GM23338 (cell line): ENCODE data around the gene TENM4. TPM values are rescaled to one million over a fixed set of nuclear protein-coding genes. Genes with fewer than 3 reads are reported as not detected.

ENCODE experiments used
- ATAC-seq: fragments of 200-7000 bp; cut with Tn5 transposase; 3 replicates; pipeline ENCODE4 v1.9.1; 2020
- DNase-seq: peaks from one replicate; pipeline ENCODE4 v3.0.0-alpha.2; 2015; ENCODE audit warnings: low spot score
- H2AFZ ChIP-seq: fragments of 200-600 bp; sonication (generic); 2 replicates; pipeline ENCODE4 v1.8.0; 2016; ENCODE audit warnings: antibody characterized with exemption, mild to moderate bottlenecking, moderate library complexity
- H3F3A ChIP-seq: fragments of 200-600 bp; sonication (generic); replicated peaks from 2 replicates; pipeline ENCODE4 v1.8.0; 2017; ENCODE audit warnings: antibody characterized with exemption, mixed run types, low read depth
- H3K27ac ChIP-seq: fragments of 200-600 bp; sonication (generic); 2 replicates; pipeline ENCODE4 v1.6.1; 2016; ENCODE audit warnings: low read depth
- H3K27me3 ChIP-seq: fragments of 200-600 bp; sonication (generic); 2 replicates; pipeline ENCODE4 v1.8.0; 2016; ENCODE audit warnings: mild to moderate bottlenecking, mixed run types, moderate library complexity; ENCODE audit not compliant: insufficient read depth
- H3K36me3 ChIP-seq: fragments of 200-600 bp; sonication (generic); 2 replicates; pipeline ENCODE4 v1.8.0; 2016; ENCODE audit warnings: mild to moderate bottlenecking; ENCODE audit not compliant: insufficient read depth
- H3K4me1 ChIP-seq: fragments of 200-600 bp; sonication (generic); 2 replicates; pipeline ENCODE4 v1.8.0; 2016; ENCODE audit warnings: mild to moderate bottlenecking, moderate library complexity; ENCODE audit not compliant: insufficient read depth
- H3K4me2 ChIP-seq: fragments of 200-600 bp; sonication (generic); 2 replicates; pipeline ENCODE4 v1.7.1; 2017; ENCODE audit warnings: mixed run types
- H3K4me3 ChIP-seq: fragments of 200-600 bp; sonication (generic); 2 replicates; pipeline ENCODE4 v1.6.1; 2016; ENCODE audit warnings: mixed run types
- H3K79me2 ChIP-seq: fragments of 200-600 bp; sonication (generic); replicated peaks from 2 replicates; pipeline ENCODE4 v1.8.0; 2017; ENCODE audit warnings: mild to moderate bottlenecking; ENCODE audit not compliant: insufficient read depth
- H3K9me2 ChIP-seq: fragments of 200-600 bp; sonication (generic); 2 replicates; pipeline ENCODE4 v1.8.0; 2017; ENCODE audit not compliant: insufficient read depth
- H4K20me1 ChIP-seq: fragments of 200-600 bp; sonication (generic); replicated peaks from 2 replicates; pipeline ENCODE4 v1.8.0; 2017; ENCODE audit warnings: mild to moderate bottlenecking; ENCODE audit not compliant: insufficient read depth
- H3K27ac Mint-ChIP-seq: 2 replicates; pipeline ENCODE4 v1.8.0; 2020; ENCODE audit warnings: inconsistent platforms, mild to moderate bottlenecking, moderate library complexity, mixed read lengths
- H3K27me3 Mint-ChIP-seq: 3 replicates; pipeline ENCODE4 v1.8.0; 2022; ENCODE audit warnings: low read depth, mild to moderate bottlenecking, moderate library complexity, mixed read lengths, inconsistent platforms; ENCODE audit not compliant: insufficient read depth, poor library complexity
- H3K36me3 Mint-ChIP-seq: 3 replicates; pipeline ENCODE4 v1.8.0; 2021; ENCODE audit warnings: low read depth, mild to moderate bottlenecking, inconsistent platforms, moderate library complexity, mixed read lengths
- H3K4me1 Mint-ChIP-seq: 3 replicates; pipeline ENCODE4 v1.8.0; 2020; ENCODE audit warnings: mild to moderate bottlenecking, inconsistent platforms, mixed read lengths
- H3K4me3 Mint-ChIP-seq: 3 replicates; pipeline ENCODE4 v1.8.0; 2021; ENCODE audit warnings: moderate library complexity, mild to moderate bottlenecking, inconsistent platforms, mixed read lengths
- H3K9me3 Mint-ChIP-seq: 3 replicates; pipeline ENCODE4 v1.8.0; 2020; ENCODE audit warnings: moderate library complexity, mild to moderate bottlenecking, inconsistent platforms, mixed read lengths
- CREB1 ChIP-seq: fragments of 250-450 bp; sonication (Bioruptor Pico); IDR thresholded peaks from 2 replicates; pipeline ENCODE4 v1.5.0; 2020; ENCODE audit warnings: low read depth, mild to moderate bottlenecking, moderate library complexity
- CTCF ChIP-seq, 2 experiments: fragments of 200-600 bp in 1 of 2; sonication (generic) in 1 of 2; conservative IDR thresholded peaks; 2 replicates each; pipeline versions ENCODE4 v1.5.1 to v1.6.1; 2016 to 2017; ENCODE audit warnings: antibody characterized with exemption in 2 of 2, low read depth in 2 of 2, mild to moderate bottlenecking in 2 of 2, moderate library complexity in 1 of 2
- ETS1 ChIP-seq: IDR thresholded peaks from 2 replicates; pipeline ENCODE4 v1.6.1; 2016; ENCODE audit warnings: antibody characterized with exemption
- EZH2 ChIP-seq: fragments of 200-600 bp; sonication (generic); IDR thresholded peaks from one replicate; pipeline ENCODE4 v1.8.0; 2017; ENCODE audit warnings: antibody characterized with exemption, mild to moderate bottlenecking, low read depth; ENCODE audit not compliant: unreplicated experiment
- EZH2phosphoT487 ChIP-seq: fragments of 200-600 bp; sonication (generic); IDR thresholded peaks from one replicate; pipeline ENCODE4 v1.8.1; 2018; ENCODE audit warnings: antibody characterized with exemption; ENCODE audit not compliant: unreplicated experiment
- JUNB ChIP-seq: IDR thresholded peaks from one replicate; pipeline ENCODE4 v1.6.1; 2016; ENCODE audit warnings: antibody characterized with exemption; ENCODE audit not compliant: unreplicated experiment
- NANOG ChIP-seq: IDR thresholded peaks from 2 replicates; pipeline ENCODE4 v1.6.1; 2016; ENCODE audit warnings: antibody characterized with exemption, borderline replicate concordance
- POLR2AphosphoS5 ChIP-seq: IDR thresholded peaks from 2 replicates; pipeline ENCODE4 v1.6.1; 2016; ENCODE audit warnings: antibody characterized with exemption, low read depth
- REST ChIP-seq: IDR thresholded peaks from one replicate; pipeline ENCODE4 v1.6.1; 2018; ENCODE audit warnings: antibody characterized with exemption; ENCODE audit not compliant: unreplicated experiment
- STAT1 ChIP-seq: IDR thresholded peaks from one replicate; pipeline ENCODE4 v1.6.1; 2016; ENCODE audit warnings: antibody characterized with exemption; ENCODE audit not compliant: unreplicated experiment
- ZNF114 ChIP-seq: fragments of 250-450 bp; sonication (Bioruptor Pico); IDR thresholded peaks from 2 replicates; pipeline ENCODE4 v1.5.0; 2020; ENCODE audit warnings: mild to moderate bottlenecking, moderate library complexity
- ZNF331 ChIP-seq: fragments of 250-450 bp; sonication (Bioruptor Pico); IDR thresholded peaks from 2 replicates; pipeline ENCODE4 v1.5.0; 2020; ENCODE audit warnings: low read depth, mild to moderate bottlenecking, moderate library complexity
- ZNF462 ChIP-seq: fragments of 250-450 bp; sonication (Bioruptor Pico); IDR thresholded peaks from 2 replicates; pipeline ENCODE4 v1.5.0; 2020; ENCODE audit warnings: mild to moderate bottlenecking, moderate library complexity
- polyA plus RNA-seq: library from polyadenylated mRNA; unstranded; fragments of >200 nt; fragmentation: Nextera tagmentation; extraction: Ambion mirVana; gene quantifications from 2 replicates; pipeline ENCODE4 v1.2.1, GENCODE V29; 2016
- total RNA-seq: library from RNA; depleted of rRNA; stranded (reverse); fragments of >200 nt; shearing (Covaris generic); gene quantifications from 2 replicates; pipeline ENCODE4 v1.2.3, GENCODE V29; 2014

Gene TENM4
- total and polyA plus RNA-seq, 2 experiments from 2014 or later = 7.3 TPM

- Mint-ChIP-seq H3K27me3 (peaks cover 3% of the 10 kb centered on the region), H3K4me3 (no peak overlapping the region), H3K27ac (no peak overlapping the region), H3K36me3 (no peaks in the 10 kb centered on the region), H3K9me3 (no peaks in the 10 kb centered on the region; the same call in 2 of the 3 replicates), H3K4me1 (peaks cover 42% of the 10 kb centered on the region)
- ATAC-seq (no peak), DNase-seq (no peak)
- H3K4me1 ChIP-seq = peaks cover 28% of the 10 kb centered on the region
- no peaks in the 10 kb centered on the region for H3K79me2 ChIP-seq
- no peak overlapping the region for H2AFZ ChIP-seq
- no peaks in the 10 kb centered on the region for H4K20me1 ChIP-seq
- no peak for TF ChIP-seq JUNB
- TF ChIP-seq CTCF (conservative IDR thresholded peaks at IDR 0.05; ENCODE audit: low read depth in 2 of 2) = no peak
- TF ChIP-seq REST = no peak
- TF ChIP-seq NANOG = no peak
- no peak for TF ChIP-seq POLR2AphosphoS5
- no peak for TF ChIP-seq CREB1 (CRISPR knock-in tag)
- TF ChIP-seq STAT1 = no peak
- no peak for TF ChIP-seq ZNF114
- no peak for TF ChIP-seq EZH2phosphoT487
- no peak for TF ChIP-seq ZNF462
- TF ChIP-seq ZNF331 (CRISPR knock-in tag) = no peak
- TF ChIP-seq EZH2 = no peak
- TF ChIP-seq ETS1 = no peak
- no peaks in the 10 kb centered on the region for H3K9me2 ChIP-seq
- no peak overlapping the region for H3K4me2 ChIP-seq
- H3F3A ChIP-seq = 0 out of 2 replicates have a peak, but pooled peaks cover 4% of the 10 kb centered on the region
- H3K27ac ChIP-seq = no peak overlapping the region
- no peak overlapping the region for H3K4me3 ChIP-seq
- H3K36me3 ChIP-seq = no peaks in the 10 kb centered on the region
- H3K27me3 ChIP-seq = peaks cover under 1% of the 10 kb centered on the region; the same call in 1 of the 2 replicates
These were observed 502.8 kb downstream of the TENM4 start for GRCh38 chr11:78938036-78938435.
